Mesothelial cell of epicardium (in vitro differentiated cells): Measurements from ENCODE around the gene LRRC42. TPM values are rescaled to one million over a fixed set of nuclear protein-coding genes. Genes with fewer than 3 reads are reported as not detected.

Experiments
- DNase-seq, 2 experiments: peaks; one replicate each; pipeline ENCODE4 v3.0.0; 2021; ENCODE audit warnings: low spot score in 2 of 2; ENCODE audit not compliant: unreplicated experiment in 2 of 2
- H3K27ac Mint-ChIP-seq: 2 replicates; pipeline ENCODE4 v1.8.0; 2021; ENCODE audit warnings: mixed read lengths
- H3K27me3 Mint-ChIP-seq: 2 replicates; pipeline ENCODE4 v1.8.0; 2021; ENCODE audit warnings: low read depth, mixed read lengths
- H3K36me3 Mint-ChIP-seq: 2 replicates; pipeline ENCODE4 v1.8.0; 2021; ENCODE audit warnings: mixed read lengths
- H3K4me1 Mint-ChIP-seq: 2 replicates; pipeline ENCODE4 v1.8.0; 2021; ENCODE audit warnings: mixed read lengths
- H3K4me3 Mint-ChIP-seq: 2 replicates; pipeline ENCODE4 v1.8.0; 2021; ENCODE audit warnings: mild to moderate bottlenecking, moderate library complexity, mixed read lengths
- H3K9me3 Mint-ChIP-seq: 2 replicates; pipeline ENCODE4 v1.8.0; 2021; ENCODE audit warnings: mixed read lengths
- CTCF ChIP-seq: fragments of 200-600 bp; sonication (generic); IDR thresholded peaks from one replicate; pipeline ENCODE4 v1.5.0; 2021; ENCODE audit warnings: antibody characterized with exemption; ENCODE audit not compliant: unreplicated experiment
- total RNA-seq: library from RNA; stranded (reverse); gene quantifications from 3 replicates; pipeline ENCODE4 v1.2.1, GENCODE V29; 2021

LRRC42 gene
- total RNA-seq, 1 donor from 2014 or later: 43.2 TPM

GRCh38 chr1:53902235-53903138, 43.7 kb upstream of the LRRC42 start:
- TF ChIP-seq CTCF: no peak

GRCh38 chr1:53905509-53905908, 40.6 kb upstream of the LRRC42 start:
- Mint-ChIP-seq H3K36me3 (no peaks in the 10 kb centered on the region), H3K27ac (no peak overlapping the region), H3K4me1 (peaks cover 11% of the 10 kb centered on the region), H3K4me3 (no peak overlapping the region), H3K27me3 (no peaks in the 10 kb centered on the region), H3K9me3 (no peaks in the 10 kb centered on the region)
- DNase-seq: no peak
- TF ChIP-seq CTCF: no peak

More at GRCh38 chr1:53902235-53903138, 43.7 kb upstream of the LRRC42 start:
- no peak overlapping the region for H3K27ac Mint-ChIP-seq
- H3K4me1 Mint-ChIP-seq: peaks cover 16% of the 10 kb centered on the region
- no peaks in the 10 kb centered on the region for H3K9me3 Mint-ChIP-seq
- H3K36me3 Mint-ChIP-seq: no peaks in the 10 kb centered on the region
- no peak overlapping the region for H3K4me3 Mint-ChIP-seq
- H3K27me3 Mint-ChIP-seq: no peaks in the 10 kb centered on the region
- no peak for DNase-seq

- no peaks in the 10 kb centered on the region for H3K27me3 Mint-ChIP-seq
- no peak overlapping the region for H3K27ac Mint-ChIP-seq
- H3K4me3 Mint-ChIP-seq: no peak overlapping the region
- H3K9me3 Mint-ChIP-seq: no peaks in the 10 kb centered on the region
- TF ChIP-seq CTCF: no peak
- DNase-seq: no peak
- no peaks in the 10 kb centered on the region for H3K36me3 Mint-ChIP-seq
- H3K4me1 Mint-ChIP-seq: peaks cover 15% of the 10 kb centered on the region
Observed at GRCh38 chr1:53906121-53906520, 40.0 kb upstream of the LRRC42 start.

- DNase-seq: no peak
- H3K9me3 Mint-ChIP-seq: no peaks in the 10 kb centered on the region
- H3K4me1 Mint-ChIP-seq: peaks cover 30% of the 10 kb centered on the region
- no peak overlapping the region for H3K4me3 Mint-ChIP-seq
- no peaks in the 10 kb centered on the region for H3K27me3 Mint-ChIP-seq
- H3K36me3 Mint-ChIP-seq: peaks cover 4% of the 10 kb centered on the region
- H3K27ac Mint-ChIP-seq: peak overlapping the region; percentile 7
- TF ChIP-seq CTCF: no peak
Observed at GRCh38 chr1:53909946-53910345, 36.2 kb upstream of the LRRC42 start.

- TF ChIP-seq CTCF: no peak
- H3K27ac Mint-ChIP-seq: no peak overlapping the region
Observed at GRCh38 chr1:53911442-53911841, 34.7 kb upstream of the LRRC42 start.

More at GRCh38 chr1:53911442-53911841, 34.7 kb upstream of the LRRC42 start:
- H3K36me3 Mint-ChIP-seq: peaks cover 7% of the 10 kb centered on the region
- H3K27me3 Mint-ChIP-seq: no peaks in the 10 kb centered on the region
- no peak overlapping the region for H3K4me3 Mint-ChIP-seq
- peaks cover 38% of the 10 kb centered on the region for H3K4me1 Mint-ChIP-seq
- no peaks in the 10 kb centered on the region for H3K9me3 Mint-ChIP-seq
- DNase-seq: no peak
